ENCODE measurements around the gene LRRC36.

- no peak for TF ChIP-seq CTCF (IDR thresholded peaks at IDR 0.05 in 8 of 11, conservative IDR thresholded peaks at IDR 0.05 in 3 of 11)
- no peak for TF ChIP-seq POLR2A (IDR thresholded peaks at IDR 0.05)
- TF ChIP-seq POLR2AphosphoS5 (IDR thresholded peaks at IDR 0.05), result no peak
Measured at GRCh38 chr16:67312719-67313118, 13.9 kb upstream of the LRRC36 start.
